K562 (cell line): ENCODE results near the gene SLC13A4. TPM values are rescaled to one million over a fixed set of nuclear protein-coding genes. Genes with fewer than 3 reads are reported as not detected.

Source experiments
- ARID1B ChIP-seq: fragments of 450-650 bp; IDR thresholded peaks from 2 replicates; pipeline ENCODE4 v1.6.1; 2016; ENCODE audit warnings: antibody characterized with exemption, mild to moderate bottlenecking, inconsistent platforms
- BCOR ChIP-seq: fragments of 450-650 bp; IDR thresholded peaks from 2 replicates; pipeline ENCODE4 v1.6.1; 2016
- BHLHE40 ChIP-seq: IDR thresholded peaks from 2 replicates; pipeline ENCODE4 v1.6.1; 2011; ENCODE audit warnings: low read length, improper control_type of control experiment
- BRCA1 ChIP-seq, 2 experiments: fragments of 450-650 bp in 1 of 2; sonication (generic) in 1 of 2; formaldehyde crosslinking in 1 of 2; IDR thresholded peaks; 2 replicates each; pipeline versions ENCODE4 v1.5.0 to v1.6.1; 2017 to 2020; ENCODE audit warnings: mild to moderate bottlenecking in 1 of 2, missing genetic modification reagents in 1 of 2
- FOXA3 ChIP-seq, 2 experiments: fragments of 450-650 bp in 1 of 2; sonication (generic) in 1 of 2; formaldehyde crosslinking; IDR thresholded peaks in 1 of 2; conservative IDR thresholded peaks in 1 of 2; 2 replicates each; pipeline versions ENCODE4 v1.4.0 to v1.8.0; 2020 to 2022; ENCODE audit warnings: mild to moderate bottlenecking in 2 of 2, missing genetic modification reagents in 1 of 2
- HEY1 ChIP-seq: fragments of 250-450 bp; sonication (Bioruptor Pico); IDR thresholded peaks from 2 replicates; pipeline ENCODE4 v1.5.0; 2020; ENCODE audit warnings: mild to moderate bottlenecking, moderate library complexity, borderline replicate concordance
- IRF2 ChIP-seq: sonication (generic); formaldehyde crosslinking; IDR thresholded peaks from 2 replicates; pipeline ENCODE4 v1.8.1; 2022; ENCODE audit warnings: mild to moderate bottlenecking, missing genetic modification reagents
- MTA1 ChIP-seq: fragments of 450-650 bp; IDR thresholded peaks from 2 replicates; pipeline ENCODE4 v1.6.1; 2017; ENCODE audit warnings: borderline replicate concordance
- NCOA1 ChIP-seq: fragments of 450-650 bp; IDR thresholded peaks from 2 replicates; pipeline ENCODE4 v1.6.1; 2016; ENCODE audit warnings: low read depth
- SMAD3 ChIP-seq: fragments of 450-650 bp; formaldehyde crosslinking; conservative IDR thresholded peaks from 2 replicates; pipeline ENCODE4 v1.4.0; 2020; ENCODE audit warnings: mild to moderate bottlenecking
- SPI1 ChIP-seq: IDR thresholded peaks from 2 replicates; pipeline ENCODE4 v1.6.1; 2011; ENCODE audit warnings: low read depth, low read length, control low read depth, borderline replicate concordance
- SRF ChIP-seq, 2 experiments: fragments of 250-450, 450-650 bp in 1 of 2; sonication (Bioruptor Pico) in 1 of 2; sonication (generic) in 1 of 2; formaldehyde crosslinking; IDR thresholded peaks; 2 replicates each; pipeline versions ENCODE4 v1.5.0 to v1.5.1; 2020 to 2022; ENCODE audit warnings: mild to moderate bottlenecking in 1 of 2, missing genetic modification reagents in 1 of 2
- TCF7 ChIP-seq: sonication (generic); IDR thresholded peaks from 2 replicates; pipeline ENCODE4 v1.6.1; 2016; ENCODE audit warnings: antibody characterized with exemption, borderline replicate concordance
- ZNF311 ChIP-seq: fragments of 250-450 bp; sonication (Bioruptor Pico); IDR thresholded peaks from 2 replicates; pipeline ENCODE4 v1.4.0; 2020; ENCODE audit warnings: mild to moderate bottlenecking, moderate library complexity
- polyA plus RNA-seq, 8 experiments: library from polyadenylated mRNA; depleted of rRNA in 4 of 8; stranded (reverse) in 5 of 8; unstranded in 3 of 8; fragments of >200 nt; fragmentation: Nextera tagmentation in 2 of 8; fragmentation: Illumina TruSeq in 1 of 8; extraction: Ambion mirVana in 2 of 8; extraction: Trizol in 1 of 8; gene quantifications; 2 replicates each; pipeline versions ENCODE4 v1.2.1 to v1.2.3, GENCODE V29; 2011 to 2014; ENCODE audit warnings: inconsistent platforms in 1 of 8, missing spikeins in 1 of 8
- total RNA-seq, 7 experiments: library from RNA; depleted of rRNA in 6 of 7; stranded (reverse); fragments of >200 nt in 6 of 7; fragmentation: Illumina TruSeq in 2 of 7; extraction: Trizol in 2 of 7; gene quantifications; 2 replicates each; pipeline versions ENCODE4 v1.2.1 to v1.2.3, GENCODE V29; 2011 to 2021; ENCODE audit warnings: low replicate concordance in 1 of 7
- TF ChIP-seq, protein P1 (sequence below), 2 experiments: fragments of 450-650 bp; IDR thresholded peaks; 2 replicates each; pipeline ENCODE4 v1.6.1; 2016
- TF ChIP-seq, protein P2 (sequence below), 2 experiments: fragments of 450-650 bp in 1 of 2; sonication (generic) in 1 of 2; formaldehyde crosslinking; conservative IDR thresholded peaks; 2 replicates each; pipeline versions ENCODE4 v1.4.0 to v1.8.1; 2020 to 2022; ENCODE audit warnings: mild to moderate bottlenecking in 1 of 2, missing genetic modification reagents in 1 of 2
- TF ChIP-seq, protein P3 (sequence below), 2 experiments: fragments of 150-350 bp in 1 of 2; IDR thresholded peaks; 2 replicates each; pipeline ENCODE4 v1.6.1; 2012 to 2016; ENCODE audit warnings: low read depth in 2 of 2, low read length in 2 of 2, mild to moderate bottlenecking in 1 of 2, moderate library complexity in 1 of 2
- TF ChIP-seq, protein P4 (sequence below), 2 experiments: IDR thresholded peaks; 2 replicates each; pipeline ENCODE4 v1.6.1; 2012; ENCODE audit warnings: improper control_type of control experiment in 2 of 2, low read depth in 2 of 2, low read length in 2 of 2, borderline replicate concordance in 1 of 2

The SLC13A4 gene
- total and polyA plus RNA-seq, 9 of the 15 experiments (the other 6 are each of a cell fraction or from before 2014, with no cell fraction given): 0.11 to 1.0 (median 0.36) TPM

DNA sequence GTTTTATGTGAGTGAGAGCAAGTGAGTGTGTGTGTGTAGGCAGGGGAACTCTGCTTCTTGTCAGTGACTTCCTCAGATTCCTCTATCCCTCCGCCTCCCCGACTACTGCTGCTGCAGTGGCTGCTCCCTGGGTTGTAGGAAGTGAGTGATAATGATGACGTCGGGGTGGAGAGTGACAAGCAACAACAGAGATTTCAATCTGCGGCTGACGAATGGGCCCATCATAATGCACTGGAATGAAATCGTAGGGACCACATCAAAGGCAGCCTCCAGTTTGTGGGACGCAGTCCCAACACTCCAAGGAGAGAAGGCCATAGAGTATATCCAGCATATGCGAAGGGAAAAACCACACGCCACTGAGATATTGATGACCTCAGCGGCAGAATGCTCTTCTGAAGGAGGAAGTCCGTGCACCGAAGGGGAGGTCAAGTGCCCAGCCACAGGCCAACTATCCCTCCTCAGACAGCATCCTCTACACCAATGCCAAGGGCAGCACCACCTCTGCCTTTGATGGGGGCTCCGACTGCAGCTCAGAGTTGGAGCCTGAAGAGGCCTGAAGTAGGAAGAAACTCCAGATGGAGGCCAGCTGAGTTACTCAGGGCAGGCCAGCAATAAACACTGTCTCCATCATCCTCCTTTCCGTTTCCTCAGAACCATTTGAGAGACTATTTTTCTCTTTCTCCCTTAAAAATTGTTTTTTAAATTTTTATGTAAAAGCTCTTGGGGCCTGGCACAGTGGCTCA lies 77.0 kb downstream of the SLC13A4 start (continued):
- TF ChIP-seq ARID1B (peak; percentile 63), FOXA3 (CRISPR knock-in tag; conservative IDR thresholded peaks at IDR 0.05 in 1 of 2, IDR thresholded peaks at IDR 0.05 in 1 of 2) (0 out of 4 replicates have a peak, but pooled peaks of 1 of the 2 experiments have one; percentile 50), HEY1 (no peak), IRF2 (CRISPR knock-in tag) (no peak), MTA1 (peak; percentile 85; the same call in 1 of the 2 replicates), BCOR (no peak), ZNF311 (CRISPR knock-in tag) (no peak), BRCA1 (IDR thresholded peaks at IDR 0.05) (no peak), BRCA1 (CRISPR knock-in tag; IDR thresholded peaks at IDR 0.05) (0 out of 2 replicates have a peak, but pooled peaks have one; percentile 76), NCOA1 (peak; percentile 90), BHLHE40 (peak; percentile 57; the same call in 1 of the 2 replicates), SMAD3 (CRISPR knock-in tag) (peak; percentile 77; the same call in 1 of the 2 replicates), SPI1 (peak; percentile 82), SRF (CRISPR knock-in tag; IDR thresholded peaks at IDR 0.05) (no peak; a peak in 1 of 4 replicates), TCF7 (peak; percentile 100)
- TF ChIP-seq, protein P1, sequence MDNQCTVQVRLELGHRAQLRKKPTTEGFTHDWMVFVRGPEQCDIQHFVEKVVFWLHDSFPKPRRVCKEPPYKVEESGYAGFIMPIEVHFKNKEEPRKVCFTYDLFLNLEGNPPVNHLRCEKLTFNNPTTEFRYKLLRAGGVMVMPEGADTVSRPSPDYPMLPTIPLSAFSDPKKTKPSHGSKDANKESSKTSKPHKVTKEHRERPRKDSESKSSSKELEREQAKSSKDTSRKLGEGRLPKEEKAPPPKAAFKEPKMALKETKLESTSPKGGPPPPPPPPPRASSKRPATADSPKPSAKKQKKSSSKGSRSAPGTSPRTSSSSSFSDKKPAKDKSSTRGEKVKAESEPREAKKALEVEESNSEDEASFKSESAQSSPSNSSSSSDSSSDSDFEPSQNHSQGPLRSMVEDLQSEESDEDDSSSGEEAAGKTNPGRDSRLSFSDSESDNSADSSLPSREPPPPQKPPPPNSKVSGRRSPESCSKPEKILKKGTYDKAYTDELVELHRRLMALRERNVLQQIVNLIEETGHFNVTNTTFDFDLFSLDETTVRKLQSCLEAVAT (IDR thresholded peaks at IDR 0.05): peak in 1 of 2 experiments; percentile 89; a peak in 2 of 4 replicates
- TF ChIP-seq, protein P2, sequence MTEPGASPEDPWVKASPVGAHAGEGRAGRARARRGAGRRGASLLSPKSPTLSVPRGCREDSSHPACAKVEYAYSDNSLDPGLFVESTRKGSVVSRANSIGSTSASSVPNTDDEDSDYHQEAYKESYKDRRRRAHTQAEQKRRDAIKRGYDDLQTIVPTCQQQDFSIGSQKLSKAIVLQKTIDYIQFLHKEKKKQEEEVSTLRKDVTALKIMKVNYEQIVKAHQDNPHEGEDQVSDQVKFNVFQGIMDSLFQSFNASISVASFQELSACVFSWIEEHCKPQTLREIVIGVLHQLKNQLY (CRISPR knock-in tag; conservative IDR thresholded peaks at IDR 0.05): no peak
- TF ChIP-seq, protein P3, sequence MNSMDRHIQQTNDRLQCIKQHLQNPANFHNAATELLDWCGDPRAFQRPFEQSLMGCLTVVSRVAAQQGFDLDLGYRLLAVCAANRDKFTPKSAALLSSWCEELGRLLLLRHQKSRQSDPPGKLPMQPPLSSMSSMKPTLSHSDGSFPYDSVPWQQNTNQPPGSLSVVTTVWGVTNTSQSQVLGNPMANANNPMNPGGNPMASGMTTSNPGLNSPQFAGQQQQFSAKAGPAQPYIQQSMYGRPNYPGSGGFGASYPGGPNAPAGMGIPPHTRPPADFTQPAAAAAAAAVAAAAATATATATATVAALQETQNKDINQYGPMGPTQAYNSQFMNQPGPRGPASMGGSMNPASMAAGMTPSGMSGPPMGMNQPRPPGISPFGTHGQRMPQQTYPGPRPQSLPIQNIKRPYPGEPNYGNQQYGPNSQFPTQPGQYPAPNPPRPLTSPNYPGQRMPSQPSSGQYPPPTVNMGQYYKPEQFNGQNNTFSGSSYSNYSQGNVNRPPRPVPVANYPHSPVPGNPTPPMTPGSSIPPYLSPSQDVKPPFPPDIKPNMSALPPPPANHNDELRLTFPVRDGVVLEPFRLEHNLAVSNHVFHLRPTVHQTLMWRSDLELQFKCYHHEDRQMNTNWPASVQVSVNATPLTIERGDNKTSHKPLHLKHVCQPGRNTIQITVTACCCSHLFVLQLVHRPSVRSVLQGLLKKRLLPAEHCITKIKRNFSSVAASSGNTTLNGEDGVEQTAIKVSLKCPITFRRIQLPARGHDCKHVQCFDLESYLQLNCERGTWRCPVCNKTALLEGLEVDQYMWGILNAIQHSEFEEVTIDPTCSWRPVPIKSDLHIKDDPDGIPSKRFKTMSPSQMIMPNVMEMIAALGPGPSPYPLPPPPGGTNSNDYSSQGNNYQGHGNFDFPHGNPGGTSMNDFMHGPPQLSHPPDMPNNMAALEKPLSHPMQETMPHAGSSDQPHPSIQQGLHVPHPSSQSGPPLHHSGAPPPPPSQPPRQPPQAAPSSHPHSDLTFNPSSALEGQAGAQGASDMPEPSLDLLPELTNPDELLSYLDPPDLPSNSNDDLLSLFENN (IDR thresholded peaks at IDR 0.05; ENCODE audit: low read depth in 2 of 2, low read length in 2 of 2): 0 out of 4 replicates have a peak, but pooled peaks of 1 of the 2 experiments have one; percentile 19
- TF ChIP-seq, protein P4, sequence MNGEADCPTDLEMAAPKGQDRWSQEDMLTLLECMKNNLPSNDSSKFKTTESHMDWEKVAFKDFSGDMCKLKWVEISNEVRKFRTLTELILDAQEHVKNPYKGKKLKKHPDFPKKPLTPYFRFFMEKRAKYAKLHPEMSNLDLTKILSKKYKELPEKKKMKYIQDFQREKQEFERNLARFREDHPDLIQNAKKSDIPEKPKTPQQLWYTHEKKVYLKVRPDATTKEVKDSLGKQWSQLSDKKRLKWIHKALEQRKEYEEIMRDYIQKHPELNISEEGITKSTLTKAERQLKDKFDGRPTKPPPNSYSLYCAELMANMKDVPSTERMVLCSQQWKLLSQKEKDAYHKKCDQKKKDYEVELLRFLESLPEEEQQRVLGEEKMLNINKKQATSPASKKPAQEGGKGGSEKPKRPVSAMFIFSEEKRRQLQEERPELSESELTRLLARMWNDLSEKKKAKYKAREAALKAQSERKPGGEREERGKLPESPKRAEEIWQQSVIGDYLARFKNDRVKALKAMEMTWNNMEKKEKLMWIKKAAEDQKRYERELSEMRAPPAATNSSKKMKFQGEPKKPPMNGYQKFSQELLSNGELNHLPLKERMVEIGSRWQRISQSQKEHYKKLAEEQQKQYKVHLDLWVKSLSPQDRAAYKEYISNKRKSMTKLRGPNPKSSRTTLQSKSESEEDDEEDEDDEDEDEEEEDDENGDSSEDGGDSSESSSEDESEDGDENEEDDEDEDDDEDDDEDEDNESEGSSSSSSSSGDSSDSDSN (IDR thresholded peaks at IDR 0.05; ENCODE audit: borderline replicate concordance in 1 of 2, low read depth in 2 of 2, low read length in 2 of 2): peak in 1 of 2 experiments; percentile 70; a peak in 1 of 4 replicates
